ENCODE results near the gene ADAMTS18.
"Not testable (repeated sequence)": the region's sequence is repeated elsewhere in the genome, so short reads cannot be mapped to it uniquely, and the experiment has no call there.

DNA sequence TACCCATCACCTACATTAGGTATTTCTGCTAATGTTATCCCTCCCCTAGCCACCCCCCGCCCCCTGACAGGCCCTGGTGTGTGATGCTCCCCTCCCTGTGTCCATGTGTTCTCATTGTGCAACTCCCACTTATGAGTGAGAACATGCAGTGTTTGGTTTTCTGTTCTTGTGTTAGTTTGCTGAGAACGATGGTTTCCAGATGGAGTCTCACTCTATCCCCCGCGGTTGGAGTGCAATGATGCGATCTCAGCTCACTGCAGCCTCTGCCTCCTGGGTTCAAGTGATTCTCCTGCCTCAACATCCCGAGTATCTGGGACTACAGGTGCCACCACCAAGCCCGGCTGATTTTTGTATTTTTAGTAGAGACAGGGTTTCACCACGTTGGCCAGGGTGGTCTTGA, 155.5 kb downstream of the ADAMTS18 start:
- TF ChIP-seq CTCF (conservative IDR thresholded peaks at IDR 0.05 in 1 of 2, IDR thresholded peaks at IDR 0.05 in 1 of 2; ENCODE audit: low read depth in 1 of 2, low read length in 2 of 2); EZH2 (IDR thresholded peaks at IDR 0.05; ENCODE audit: low read length, missing control alignments): not testable (repeated sequence)
